Upper lobe of left lung (tissue), 6 donors: ENCODE data around the gene NAA80. TPM values are rescaled to one million over a fixed set of nuclear protein-coding genes. Genes with fewer than 3 reads are reported as not detected.

ENCODE experiments used
- ATAC-seq, 2 donors: fragments of 200-7000 bp; cut with Tn5 transposase; one replicate each; pipeline ENCODE4 v1.9.1; 2022; ENCODE audit warnings: mild to moderate bottlenecking in 2 of 2, moderate library complexity in 2 of 2; ENCODE audit not compliant: low FRiP score in 2 of 2
- DNase-seq, 2 donors: peaks; one replicate each; pipeline ENCODE4 v3.0.0-alpha.2; 2019 to 2020
- H3K27ac ChIP-seq, 4 donors: fragments of 200-600 bp; sonication (generic); one replicate each; pipeline ENCODE4 v1.5.1; 2016 to 2019
- H3K27me3 ChIP-seq, 4 donors: fragments of 200-600 bp; sonication (generic); one replicate each; pipeline ENCODE4 v1.5.1; 2017 to 2019
- H3K36me3 ChIP-seq, 4 donors: fragments of 200-600 bp; sonication (generic); one replicate each; pipeline ENCODE4 v1.5.1; 2016 to 2019
- H3K4me1 ChIP-seq, 4 donors: fragments of 200-600 bp; sonication (generic); one replicate each; pipeline ENCODE4 v1.5.1; 2018 to 2019
- H3K4me3 ChIP-seq, 4 donors: fragments of 200-600 bp; sonication (generic); one replicate each; pipeline ENCODE4 v1.5.1; 2017 to 2019; ENCODE audit warnings: mild to moderate bottlenecking in 2 of 4, moderate library complexity in 1 of 4
- H3K9me3 ChIP-seq, 4 donors: fragments of 200-600 bp; sonication (generic); one replicate each; pipeline ENCODE4 v1.5.1; 2018 to 2019
- EP300 ChIP-seq, 4 donors: sonication (generic); formaldehyde crosslinking; IDR thresholded peaks; one replicate each; pipeline ENCODE4 v1.5.1; 2017; ENCODE audit warnings: antibody characterized with exemption in 4 of 4, control low read depth in 2 of 4
- POLR2A ChIP-seq, 4 donors: fragments of 450-650 bp; IDR thresholded peaks; one replicate each; pipeline ENCODE4 v1.5.1; 2016 to 2017; ENCODE audit warnings: antibody characterized with exemption in 4 of 4, mild to moderate bottlenecking in 2 of 4
- POLR2AphosphoS5 ChIP-seq, 2 donors: sonication (generic); formaldehyde crosslinking; IDR thresholded peaks; one replicate each; pipeline ENCODE4 v1.5.1; 2017; ENCODE audit warnings: antibody characterized with exemption in 2 of 2
- WGBS, 2 donors: methylation state at CpG; one replicate each; pipeline ENCODE4 v1.1.5; 2017 to 2018; 5-methylcytosine and 5-hydroxymethylcytosine counted together
- total RNA-seq, 6 donors: library from RNA; depleted of rRNA in 4 of 6; stranded (reverse); fragments of >200 nt in 4 of 6; gene quantifications; one replicate each; pipeline versions ENCODE4 v1.1.0 to v1.2.1, GENCODE V29; 2016 to 2021
- TF ChIP-seq, protein P1 (sequence below), 6 experiments: fragments of 450-650 bp in 4 of 6; fragments of 200-600 bp in 2 of 6; sonication (generic) in 2 of 6; IDR thresholded peaks; one replicate each; pipeline ENCODE4 v1.5.1; 2016 to 2019; ENCODE audit warnings: antibody characterized with exemption in 6 of 6
- donor health status: DM: no; HTN: no; CAD: no; lungs with moderate emphysema.
- donor health status: DM: no; HTN: yes; CAD: no; lungs with severe emphysema.

The NAA80 gene, protein sequence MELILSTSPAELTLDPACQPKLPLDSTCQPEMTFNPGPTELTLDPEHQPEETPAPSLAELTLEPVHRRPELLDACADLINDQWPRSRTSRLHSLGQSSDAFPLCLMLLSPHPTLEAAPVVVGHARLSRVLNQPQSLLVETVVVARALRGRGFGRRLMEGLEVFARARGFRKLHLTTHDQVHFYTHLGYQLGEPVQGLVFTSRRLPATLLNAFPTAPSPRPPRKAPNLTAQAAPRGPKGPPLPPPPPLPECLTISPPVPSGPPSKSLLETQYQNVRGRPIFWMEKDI
- 10 to 100 TPM; 12.1 to 34.5 (median 15.1) TPM for total RNA-seq

- peak within 1 kb of the TSS; percentile 44 to 86 (median 60) for H3K4me3 ChIP-seq
- H3K27me3 ChIP-seq = no peaks in the 10 kb centered on the region
- 1% methylated on average over 22 to 61 of the region's 61 CpGs for WGBS, 2 donors
- H3K4me1 ChIP-seq = peaks cover 41 to 55% (median 52%) of the 10 kb centered on the region in 4 donors
- DNase-seq (peak; percentile 98 to 100), ATAC-seq (peak; percentile 94 to 97)
- no peaks in the 10 kb centered on the region for H3K9me3 ChIP-seq
- peak within 1 kb of the TSS; percentile 85 to 94 (median 92) for H3K27ac ChIP-seq
- TF ChIP-seq EP300 (IDR thresholded peaks at IDR 0.05) (no peak), POLR2AphosphoS5 (IDR thresholded peaks at IDR 0.05) (peak; percentile 86 to 93), POLR2A (IDR thresholded peaks at IDR 0.05) (peak in 3 of 4 donors; percentile 61 to 96 (median 95))
- TF ChIP-seq, protein P1, sequence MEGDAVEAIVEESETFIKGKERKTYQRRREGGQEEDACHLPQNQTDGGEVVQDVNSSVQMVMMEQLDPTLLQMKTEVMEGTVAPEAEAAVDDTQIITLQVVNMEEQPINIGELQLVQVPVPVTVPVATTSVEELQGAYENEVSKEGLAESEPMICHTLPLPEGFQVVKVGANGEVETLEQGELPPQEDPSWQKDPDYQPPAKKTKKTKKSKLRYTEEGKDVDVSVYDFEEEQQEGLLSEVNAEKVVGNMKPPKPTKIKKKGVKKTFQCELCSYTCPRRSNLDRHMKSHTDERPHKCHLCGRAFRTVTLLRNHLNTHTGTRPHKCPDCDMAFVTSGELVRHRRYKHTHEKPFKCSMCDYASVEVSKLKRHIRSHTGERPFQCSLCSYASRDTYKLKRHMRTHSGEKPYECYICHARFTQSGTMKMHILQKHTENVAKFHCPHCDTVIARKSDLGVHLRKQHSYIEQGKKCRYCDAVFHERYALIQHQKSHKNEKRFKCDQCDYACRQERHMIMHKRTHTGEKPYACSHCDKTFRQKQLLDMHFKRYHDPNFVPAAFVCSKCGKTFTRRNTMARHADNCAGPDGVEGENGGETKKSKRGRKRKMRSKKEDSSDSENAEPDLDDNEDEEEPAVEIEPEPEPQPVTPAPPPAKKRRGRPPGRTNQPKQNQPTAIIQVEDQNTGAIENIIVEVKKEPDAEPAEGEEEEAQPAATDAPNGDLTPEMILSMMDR (IDR thresholded peaks at IDR 0.05) = peak; percentile 35 to 90 (median 76)
- peaks cover 0 to 13% (median 2%) of the 10 kb centered on the region in 4 donors for H3K36me3 ChIP-seq
These were observed at the start of gene NAA80, which contains the start of gene HYAL3 for GRCh38 chr3:50298836-50299637. Gene NAA80 (minus strand): TSS chr3:50299405. CDS start chr3:50297463, 1,942 bp downstream. Gene HYAL3 (minus strand): TSS chr3:50299405. CDS start chr3:50295602, 3,803 bp downstream.

GRCh38 chr3:50347187-50347813 lies 48.1 kb upstream of the NAA80 start:
- ATAC-seq (peak in 1 of 2 donors; percentile 20), DNase-seq (peak; percentile 42 to 73)
- no peak overlapping the region for H3K4me3 ChIP-seq
- peak overlapping the region in 1 of 4 donors; percentile 18 for H3K27ac ChIP-seq
- TF ChIP-seq, protein P1 (IDR thresholded peaks at IDR 0.05) = peak in 5 of 6 experiments; percentile 24 to 56 (median 43)
- no peak for TF ChIP-seq POLR2AphosphoS5 (IDR thresholded peaks at IDR 0.05)
- peaks cover 0 to 15% (median 13%) of the 10 kb centered on the region in 4 donors for H3K36me3 ChIP-seq
- peaks cover 34 to 57% (median 39%) of the 10 kb centered on the region in 4 donors for H3K4me1 ChIP-seq
- H3K27me3 ChIP-seq = no peaks in the 10 kb centered on the region
- WGBS, 2 donors = 10 to 28% methylated on average over 11 to 14 of the region's 14 CpGs
- H3K9me3 ChIP-seq = no peaks in the 10 kb centered on the region

DNA sequence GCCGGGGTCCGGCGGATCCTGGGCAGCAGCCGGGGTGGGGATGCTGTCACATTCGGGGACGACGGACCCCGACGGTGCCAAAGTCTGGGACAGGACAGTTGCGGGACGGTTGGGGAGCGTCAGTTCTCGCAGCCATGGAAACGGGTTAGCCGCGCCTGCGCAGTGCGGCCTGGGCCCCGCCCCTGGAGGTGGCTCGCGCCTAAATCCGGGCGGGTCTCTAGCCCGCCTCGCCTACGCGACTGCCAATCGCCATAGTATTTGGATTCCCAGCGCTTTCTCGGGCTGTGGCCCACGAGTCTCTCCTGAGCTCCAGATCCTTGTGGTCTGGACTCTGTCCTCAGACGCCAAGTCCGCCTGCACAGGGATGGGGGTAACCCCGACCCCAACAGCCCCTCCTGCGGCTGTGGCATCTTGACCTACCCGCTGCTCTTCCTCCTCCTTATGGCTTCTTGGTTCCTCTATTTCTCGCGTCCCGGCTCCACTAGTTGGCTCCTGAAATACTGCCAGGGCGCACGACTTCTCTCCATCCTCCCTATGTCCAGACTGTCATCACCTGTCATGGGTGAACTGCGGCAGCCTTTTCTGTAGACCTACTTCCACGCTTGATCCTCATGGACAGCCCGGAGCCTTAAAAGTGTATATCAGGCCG lies 46.5 kb upstream of the NAA80 start, which contains the start of gene ZMYND10:
Gene ZMYND10, minus strand, starts transcription at position 147 of the 649 bp plus-strand sequence. CDS start 153 bp downstream, outside the sequence.
- WGBS, 2 donors = 21 to 33% methylated on average over 22 to 44 of the region's 45 CpGs
- Histone ChIP-seq H3K9me3 (no peaks in the 10 kb centered on the region), H3K4me1 (peaks cover 36 to 58% (median 39%) of the 10 kb centered on the region in 4 donors), H3K27ac (peak within 1 kb of the TSS in 1 of 4 donors; percentile 7), H3K4me3 (peak within 1 kb of the TSS; percentile 13 to 45 (median 36)), H3K27me3 (no peaks in the 10 kb centered on the region), H3K36me3 (peaks cover 0 to 15% (median 13%) of the 10 kb centered on the region in 4 donors)
- TF ChIP-seq, protein P1 (IDR thresholded peaks at IDR 0.05) = no peak
- peak in 1 of 4 donors; percentile 33 for TF ChIP-seq POLR2A (IDR thresholded peaks at IDR 0.05)
- ATAC-seq (peak; percentile 23 to 68), DNase-seq (peak; percentile 73 to 96)

GRCh38 chr3:50345008-50345407 lies 45.8 kb upstream of the NAA80 start:
- ATAC-seq (no peak), DNase-seq (no peak)
- Histone ChIP-seq H3K4me1 (peaks cover 33 to 60% (median 43%) of the 10 kb centered on the region in 4 donors), H3K9me3 (no peaks in the 10 kb centered on the region), H3K27me3 (no peaks in the 10 kb centered on the region), H3K27ac (no peak overlapping the region), H3K36me3 (peaks cover 0 to 15% (median 13%) of the 10 kb centered on the region in 4 donors), H3K4me3 (peak overlapping the region in 3 of 4 donors; percentile 31 to 45 (median 41))
- no peak for TF ChIP-seq EP300 (IDR thresholded peaks at IDR 0.05)
- 86 to 87% methylated on average over 2 to 8 of the region's 8 CpGs for WGBS, 2 donors
